ENCODE measurements around the gene ARHGAP32. TPM values are rescaled to one million over a fixed set of nuclear protein-coding genes. Genes with fewer than 3 reads are reported as not detected.

The ARHGAP32 gene
- polyA plus RNA-seq, 1 donor from 2014 or later = 12.0 TPM

GRCh38 chr11:129117595-129118350 lies 74.4 kb downstream of the ARHGAP32 start:
- no peaks in the 10 kb centered on the region for H3K27me3 ChIP-seq (ENCODE audit: insufficient read depth, low read depth, low read length)
- no peak overlapping the region for H3K27ac ChIP-seq (ENCODE audit: low read length)
- no peak overlapping the region for H2AFZ ChIP-seq (ENCODE audit: low read depth, low read length)
- no peaks in the 10 kb centered on the region for H3F3A ChIP-seq (ENCODE audit: insufficient read depth, low read length, poor library complexity, severe bottlenecking)
- no peaks in the 10 kb centered on the region for H3K9me3 ChIP-seq (ENCODE audit: low read length)
- H3K79me2 ChIP-seq (replicated peaks; ENCODE audit: insufficient read depth, low read length) = no peaks in the 10 kb centered on the region
- no peaks in the 10 kb centered on the region for H3K36me3 ChIP-seq (ENCODE audit: insufficient read depth, low read length)
- no peaks in the 10 kb centered on the region for H3K9me2 ChIP-seq (ENCODE audit: insufficient read depth, low read length)
- TF ChIP-seq, protein P1, sequence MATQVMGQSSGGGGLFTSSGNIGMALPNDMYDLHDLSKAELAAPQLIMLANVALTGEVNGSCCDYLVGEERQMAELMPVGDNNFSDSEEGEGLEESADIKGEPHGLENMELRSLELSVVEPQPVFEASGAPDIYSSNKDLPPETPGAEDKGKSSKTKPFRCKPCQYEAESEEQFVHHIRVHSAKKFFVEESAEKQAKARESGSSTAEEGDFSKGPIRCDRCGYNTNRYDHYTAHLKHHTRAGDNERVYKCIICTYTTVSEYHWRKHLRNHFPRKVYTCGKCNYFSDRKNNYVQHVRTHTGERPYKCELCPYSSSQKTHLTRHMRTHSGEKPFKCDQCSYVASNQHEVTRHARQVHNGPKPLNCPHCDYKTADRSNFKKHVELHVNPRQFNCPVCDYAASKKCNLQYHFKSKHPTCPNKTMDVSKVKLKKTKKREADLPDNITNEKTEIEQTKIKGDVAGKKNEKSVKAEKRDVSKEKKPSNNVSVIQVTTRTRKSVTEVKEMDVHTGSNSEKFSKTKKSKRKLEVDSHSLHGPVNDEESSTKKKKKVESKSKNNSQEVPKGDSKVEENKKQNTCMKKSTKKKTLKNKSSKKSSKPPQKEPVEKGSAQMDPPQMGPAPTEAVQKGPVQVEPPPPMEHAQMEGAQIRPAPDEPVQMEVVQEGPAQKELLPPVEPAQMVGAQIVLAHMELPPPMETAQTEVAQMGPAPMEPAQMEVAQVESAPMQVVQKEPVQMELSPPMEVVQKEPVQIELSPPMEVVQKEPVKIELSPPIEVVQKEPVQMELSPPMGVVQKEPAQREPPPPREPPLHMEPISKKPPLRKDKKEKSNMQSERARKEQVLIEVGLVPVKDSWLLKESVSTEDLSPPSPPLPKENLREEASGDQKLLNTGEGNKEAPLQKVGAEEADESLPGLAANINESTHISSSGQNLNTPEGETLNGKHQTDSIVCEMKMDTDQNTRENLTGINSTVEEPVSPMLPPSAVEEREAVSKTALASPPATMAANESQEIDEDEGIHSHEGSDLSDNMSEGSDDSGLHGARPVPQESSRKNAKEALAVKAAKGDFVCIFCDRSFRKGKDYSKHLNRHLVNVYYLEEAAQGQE (IDR thresholded peaks at IDR 0.05; ENCODE audit: borderline replicate concordance) = no peak
- TF ChIP-seq EP300 (conservative IDR thresholded peaks at IDR 0.05; ENCODE audit: poor library complexity, severe bottlenecking) (no peak), RAD21 (conservative IDR thresholded peaks at IDR 0.05) (peak; percentile 97), CTCF (IDR thresholded peaks at IDR 0.05; ENCODE audit: poor library complexity, severe bottlenecking) (peak; percentile 93), SMC3 (conservative IDR thresholded peaks at IDR 0.05; ENCODE audit: poor library complexity) (peak; percentile 93)
- no peaks in the 10 kb centered on the region for H4K20me1 ChIP-seq (ENCODE audit: insufficient read depth)
- no peak overlapping the region for H3K4me2 ChIP-seq (ENCODE audit: low read length)
- H3K4me3 ChIP-seq (ENCODE audit: low read length) = no peak overlapping the region
- no peak overlapping the region for H3K9ac ChIP-seq (ENCODE audit: low read length)

GRCh38 chr11:129115652-129116586 lies 76.2 kb downstream of the ARHGAP32 start:
- Histone ChIP-seq H3K9ac (ENCODE audit: low read length) (no peak overlapping the region), H3K27ac (ENCODE audit: low read length) (no peak overlapping the region), H3F3A (ENCODE audit: insufficient read depth, low read length, poor library complexity, severe bottlenecking) (no peaks in the 10 kb centered on the region), H3K9me2 (ENCODE audit: insufficient read depth, low read length) (no peaks in the 10 kb centered on the region), H3K79me2 (replicated peaks; ENCODE audit: insufficient read depth, low read length) (no peaks in the 10 kb centered on the region), H3K9me3 (ENCODE audit: low read length) (no peaks in the 10 kb centered on the region), H2AFZ (ENCODE audit: low read depth, low read length) (no peak overlapping the region), H3K27me3 (ENCODE audit: insufficient read depth, low read depth, low read length) (no peaks in the 10 kb centered on the region), H3K4me3 (ENCODE audit: low read length) (no peak overlapping the region), H3K4me2 (ENCODE audit: low read length) (no peak overlapping the region), H3K36me3 (ENCODE audit: insufficient read depth, low read length) (no peaks in the 10 kb centered on the region), H4K20me1 (ENCODE audit: insufficient read depth) (no peaks in the 10 kb centered on the region)
- TF ChIP-seq POLR2AphosphoS5 (IDR thresholded peaks at IDR 0.05) (no peak), MXI1 (conservative IDR thresholded peaks at IDR 0.05; ENCODE audit: poor library complexity, severe bottlenecking) (no peak), TAF1 (IDR thresholded peaks at IDR 0.05; ENCODE audit: low read depth) (no peak)
